Non-pigmented ciliary epithelial cell (primary cell): ENCODE measurements around the gene UST.
A peak's percentile ranks its signal among the peaks of the same experiment; 100 is the strongest.
"Not testable (repeated sequence)": the region's sequence is repeated elsewhere in the genome, so short reads cannot be mapped to it uniquely, and the experiment has no call there.

ENCODE experiments used
- DNase-seq: peaks from one replicate; pipeline ENCODE4 v3.0.0-alpha.2; 2010; ENCODE audit warnings: low read depth

The UST gene

DNA sequence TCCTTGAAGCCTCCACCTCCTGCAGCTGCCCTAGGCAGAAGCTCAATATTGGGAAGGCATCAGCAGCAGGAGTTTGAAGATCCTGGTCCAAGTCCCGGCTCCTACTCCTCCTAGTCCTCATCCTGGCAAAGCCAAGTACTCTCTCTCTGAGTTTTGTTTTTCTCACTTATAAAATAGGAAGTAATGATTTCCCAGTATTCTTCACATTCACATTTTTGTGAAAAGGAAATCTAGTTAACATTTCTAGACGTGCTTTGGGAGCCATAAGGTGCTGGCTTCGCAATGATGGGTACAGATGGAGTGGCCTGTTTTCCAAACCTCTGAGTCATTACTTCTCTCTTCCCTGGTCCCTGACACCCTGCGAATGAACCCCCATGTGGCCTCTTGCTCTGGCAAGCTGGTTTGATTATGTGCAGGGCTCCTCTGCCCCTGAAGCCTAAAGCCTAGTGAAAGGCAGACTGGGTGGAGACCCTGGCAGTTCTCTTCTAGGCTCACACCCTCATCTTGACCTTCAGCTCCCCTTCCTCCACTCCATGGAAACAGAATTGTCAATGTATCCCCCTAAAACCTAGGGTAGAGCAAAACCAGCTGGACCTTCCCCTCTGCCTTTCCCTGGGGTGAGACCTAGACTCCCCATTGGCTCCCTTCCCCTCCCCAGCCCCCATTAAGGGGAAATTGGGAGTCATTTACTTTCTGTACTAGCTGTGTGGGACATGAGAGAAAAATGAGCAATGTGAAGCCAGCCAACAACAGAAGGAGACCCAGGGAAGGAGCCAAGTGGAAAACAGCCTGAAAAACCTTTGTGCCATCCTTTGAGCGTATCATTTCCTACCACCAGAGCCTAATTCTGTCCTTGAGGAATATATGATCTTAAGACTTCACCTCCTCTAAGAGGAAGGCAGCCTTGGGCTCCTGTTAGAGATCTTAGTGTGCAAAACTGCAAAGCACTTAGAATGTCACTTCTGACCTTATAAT is 158.4 kb downstream of the UST start:
- DNase-seq = no peak

DNA sequence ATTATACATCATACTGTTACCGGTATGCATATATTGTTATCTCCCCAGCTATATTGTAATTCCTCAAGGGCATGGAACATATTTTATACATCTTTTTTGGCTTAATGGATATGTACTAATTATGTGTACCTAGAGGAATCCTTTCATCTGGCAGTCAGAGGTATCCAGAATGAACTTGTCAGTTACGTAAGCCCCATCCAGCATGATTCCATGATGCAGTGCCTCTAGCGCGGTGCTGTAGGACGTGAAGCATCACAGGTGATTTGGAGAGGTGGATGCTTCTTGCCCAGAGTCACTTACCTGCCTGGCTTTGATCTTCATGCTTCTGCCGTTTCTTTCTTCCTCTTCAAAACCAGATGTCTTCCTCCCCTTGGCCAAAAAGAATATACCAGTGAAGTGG is 159.1 kb downstream of the UST start:
- DNase-seq = no peak

DNA sequence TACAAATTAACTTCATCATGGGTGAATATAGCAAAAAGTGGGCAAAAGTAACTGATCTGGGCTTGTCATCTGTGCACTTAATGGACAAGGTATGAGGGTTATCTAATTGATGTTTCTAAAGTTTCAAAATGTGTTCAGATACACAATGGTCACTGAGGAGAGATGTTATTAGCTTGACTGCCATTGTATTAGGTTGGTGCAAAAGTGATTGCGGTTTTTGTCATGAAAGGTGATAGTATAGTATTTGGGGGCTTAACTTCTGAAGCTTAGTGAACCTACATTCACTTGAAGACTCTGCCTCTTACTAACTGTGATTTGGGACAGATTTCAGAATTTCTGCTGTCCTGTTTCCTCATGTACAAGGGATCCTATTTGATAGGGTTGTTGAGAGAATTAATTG is 159.6 kb downstream of the UST start:
- DNase-seq = no peak

DNA sequence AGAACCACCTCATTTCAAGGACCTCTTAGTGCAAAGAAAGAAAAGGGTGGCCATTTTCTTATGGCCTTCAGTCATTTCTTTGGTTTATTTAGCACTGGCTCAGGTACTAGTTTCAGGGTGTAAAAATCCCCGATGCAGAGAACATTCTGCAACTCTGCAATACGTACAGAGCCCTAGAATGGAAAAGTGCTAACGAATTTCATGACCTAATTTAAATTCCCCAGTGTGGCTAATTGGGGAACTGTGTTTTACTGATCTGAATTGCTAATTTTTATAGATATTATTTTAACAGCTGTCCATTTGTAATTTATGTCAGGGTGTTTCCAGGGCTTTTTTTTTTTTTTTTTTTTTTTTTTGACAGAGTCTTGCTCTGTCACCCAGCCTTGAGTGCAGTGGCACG is 160.7 kb downstream of the UST start:
- no peak for DNase-seq

- DNase-seq = no peak
Observed at GRCh38 chr6:148912252-148912651, 165.4 kb downstream of the UST start.

GRCh38 chr6:148915810-148916209 is 169.0 kb downstream of the UST start:
- no peak for DNase-seq

DNA sequence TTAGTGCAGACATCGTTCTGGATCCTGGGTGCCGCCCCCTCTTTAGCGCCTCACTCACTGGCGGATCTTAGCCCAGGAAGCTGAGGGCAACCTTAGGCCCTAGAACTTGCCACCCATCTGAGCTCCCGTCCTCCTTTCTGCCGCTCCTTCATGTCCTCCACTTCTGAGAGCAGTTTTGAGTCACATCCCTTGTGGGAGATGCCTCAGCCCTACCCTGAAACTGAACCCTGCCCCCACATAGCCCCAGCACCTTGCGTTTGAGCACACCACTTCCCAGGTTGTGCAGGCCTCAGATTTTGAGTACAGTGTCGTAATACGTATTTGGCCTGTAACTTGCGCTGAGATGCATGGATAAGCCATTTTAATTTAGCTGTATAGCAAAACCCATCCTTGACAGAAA is 169.7 kb downstream of the UST start:
- DNase-seq = not testable (repeated sequence)

DNA sequence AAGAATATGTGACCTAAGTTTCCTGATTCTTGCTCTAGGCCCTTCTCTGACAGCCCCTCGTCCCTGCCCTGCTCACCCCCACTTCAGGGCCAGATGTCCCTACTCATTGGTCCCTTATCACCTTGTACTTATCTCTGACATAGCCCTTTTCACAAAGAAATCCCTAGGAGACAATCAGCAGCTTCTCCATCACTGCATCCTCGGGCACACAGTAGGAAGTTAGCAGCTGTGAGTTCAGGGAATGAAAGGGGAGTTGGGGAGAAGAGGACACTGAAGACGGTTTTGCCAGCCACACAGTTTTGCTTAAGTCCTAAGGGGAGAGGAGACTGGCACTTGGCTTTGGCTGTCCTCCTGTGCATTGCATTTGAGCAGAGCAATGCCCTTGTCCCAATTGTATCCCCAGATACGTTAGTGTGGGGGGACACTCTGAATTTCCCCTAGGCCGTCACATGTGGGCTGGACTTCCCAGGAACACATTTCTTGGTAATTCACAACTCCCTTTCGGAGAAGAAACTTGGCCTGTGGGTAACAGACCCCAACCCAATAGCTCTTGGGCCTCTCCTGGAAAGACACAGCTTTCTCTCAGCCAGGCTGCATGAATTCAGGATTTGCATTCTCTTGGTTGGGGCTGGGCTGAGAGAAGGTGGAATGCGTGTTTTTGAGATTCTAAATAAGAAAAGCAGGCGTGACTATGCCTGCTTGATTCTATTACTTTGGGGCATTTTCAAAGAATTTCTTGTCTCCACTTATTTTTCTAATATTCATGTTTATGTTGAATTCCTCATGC is 177.6 kb downstream of the UST start:
- no peak for DNase-seq

DNA sequence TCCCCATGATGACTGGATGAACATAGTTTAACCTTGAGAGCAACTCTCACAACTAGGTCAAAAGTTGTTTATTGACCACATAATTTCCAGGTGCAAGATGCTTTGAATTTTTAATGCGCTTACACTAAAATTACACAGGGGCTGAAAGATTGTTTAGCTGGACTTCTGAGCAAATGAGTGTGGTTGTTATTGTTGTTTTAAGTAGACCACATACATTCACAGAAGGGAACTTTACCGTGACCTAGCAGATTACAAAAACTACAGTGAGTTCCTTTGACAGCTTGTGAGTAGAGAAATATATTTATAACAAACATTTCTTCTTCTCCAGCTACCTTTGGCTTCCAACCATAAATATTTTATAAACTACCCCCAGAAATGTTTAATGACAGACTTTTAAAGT is 178.9 kb downstream of the UST start:
- no peak for DNase-seq

DNA sequence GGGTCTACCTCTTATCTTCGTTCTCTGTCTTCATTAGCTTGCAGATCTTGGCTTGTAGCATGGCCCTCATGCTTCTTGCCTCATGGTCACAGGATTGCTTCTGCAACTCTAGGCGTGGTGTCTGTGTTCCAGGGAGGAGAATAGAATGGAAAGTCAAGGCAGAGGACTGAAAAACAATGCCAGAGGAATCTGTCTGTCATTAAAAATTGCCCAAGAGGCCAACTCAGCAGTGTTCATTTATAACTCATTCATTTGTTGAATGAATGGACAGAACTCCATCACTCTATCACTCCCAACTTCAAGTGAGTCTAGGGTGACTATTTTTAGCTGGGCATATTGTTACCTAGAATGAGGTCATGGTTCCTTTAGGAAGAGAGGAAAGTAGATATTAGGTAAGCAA is 179.6 kb downstream of the UST start:
- no peak for DNase-seq

GRCh38 chr6:148927586-148927985 is 180.8 kb downstream of the UST start:
- no peak for DNase-seq

GRCh38 chr6:148928811-148929210 is 182.0 kb downstream of the UST start:
- no peak for DNase-seq

DNA sequence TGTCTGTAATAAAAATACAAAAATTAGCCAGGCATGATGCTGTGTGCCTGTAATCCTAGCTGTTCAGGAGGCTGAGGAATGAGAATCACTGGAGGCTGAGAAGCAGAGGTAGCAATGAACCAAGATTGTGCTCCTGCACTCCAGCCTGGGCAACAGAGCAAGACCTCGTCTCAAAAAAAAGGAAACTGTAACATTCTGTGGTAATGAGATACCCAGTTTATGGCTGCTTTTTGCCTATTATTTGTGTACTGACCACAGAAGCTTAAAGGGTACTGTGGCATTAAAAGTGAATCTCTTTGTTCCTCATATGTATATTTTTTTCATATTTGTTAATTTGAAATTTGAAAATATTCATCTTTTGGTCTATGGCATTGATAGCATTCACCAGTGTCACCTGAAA is 185.4 kb downstream of the UST start:
- DNase-seq = no peak

DNA sequence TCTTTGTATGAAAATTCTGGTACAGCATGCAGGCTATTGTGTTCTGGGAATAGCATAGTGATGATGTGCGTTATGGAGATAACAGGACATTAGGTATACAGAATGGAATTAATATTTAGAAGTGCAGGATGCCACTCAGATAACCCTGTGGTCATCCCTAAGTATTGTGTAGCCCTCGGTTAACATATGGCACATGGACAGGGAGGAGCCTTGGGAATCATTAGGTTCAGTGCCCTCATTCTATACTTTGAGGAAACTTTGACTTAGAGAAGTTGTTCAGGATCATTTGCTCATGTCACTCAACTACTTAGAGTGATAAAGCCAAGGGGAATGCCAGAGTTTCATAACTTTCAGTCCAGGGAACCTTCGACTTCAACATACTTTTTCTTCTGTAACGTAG is 185.9 kb downstream of the UST start:
- DNase-seq = no peak

- DNase-seq = no peak
Observed at GRCh38 chr6:148934539-148934938, 187.7 kb downstream of the UST start.

- DNase-seq = no peak
Observed at GRCh38 chr6:148934961-148935360, 188.1 kb downstream of the UST start.

DNA sequence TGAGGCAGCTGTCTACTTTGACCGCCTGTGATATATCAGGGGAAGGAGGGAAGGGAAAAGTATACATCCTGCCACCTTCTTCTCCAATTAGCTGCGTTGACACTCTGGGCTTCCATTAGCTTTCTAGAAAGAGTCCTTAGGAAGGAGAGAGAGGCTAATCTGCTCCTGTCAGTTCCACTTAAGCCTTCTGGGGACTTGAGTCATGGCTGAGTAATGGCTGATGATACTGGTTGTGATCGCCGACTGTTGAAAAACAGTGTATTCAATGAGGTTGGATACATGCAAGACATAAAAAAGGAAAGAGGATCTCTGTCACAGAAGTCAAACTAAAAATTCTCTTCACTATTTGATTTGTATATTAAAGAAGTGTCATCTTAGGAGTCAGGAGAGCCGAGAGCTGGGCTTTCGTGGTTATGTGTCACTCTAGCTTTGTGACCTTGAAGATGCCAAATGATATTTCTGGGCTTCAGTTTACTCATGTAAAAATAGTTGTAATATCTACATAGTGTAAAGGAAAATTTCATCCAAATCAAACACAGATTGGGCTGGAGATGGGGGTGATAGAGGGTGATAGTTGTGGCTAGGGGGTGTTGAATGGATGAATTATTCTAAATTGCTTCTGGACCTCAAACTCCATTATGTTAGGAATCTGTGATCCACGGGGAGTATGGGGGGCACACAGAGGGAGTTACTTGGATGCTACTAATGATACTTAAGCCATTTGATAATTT is 189.0 kb downstream of the UST start:
- no peak for DNase-seq

- no peak for DNase-seq
Observed at GRCh38 chr6:148943451-148943850, 196.6 kb downstream of the UST start.

- DNase-seq = no peak
Observed at GRCh38 chr6:148944608-148945007, 197.8 kb downstream of the UST start.

GRCh38 chr6:148945301-148946021 is 198.6 kb downstream of the UST start:
- DNase-seq = no peak

GRCh38 chr6:148947621-148948444 is 201.0 kb downstream of the UST start:
- peak; percentile 62 for DNase-seq
